AG09309 (cell line): ENCODE measurements around the gene FOXP1.

Source experiments
- DNase-seq: peaks from one replicate; pipeline ENCODE4 v3.0.0-alpha.2; 2010; ENCODE audit warnings: low read depth
- H3K4me3 ChIP-seq: 2 replicates; pipeline ENCODE4 v1.5.1; 2011; ENCODE audit warnings: mild to moderate bottlenecking, low read depth, low read length, moderate library complexity; ENCODE audit not compliant: control insufficient read depth
- TF ChIP-seq, protein P1 (sequence below): IDR thresholded peaks from 2 replicates; pipeline ENCODE4 v1.5.1; 2011; ENCODE audit warnings: mild to moderate bottlenecking, low read depth, low read length, inconsistent platforms; ENCODE audit not compliant: insufficient read depth, control insufficient read depth; ENCODE audit errors: missing control alignments

Gene FOXP1

DNA sequence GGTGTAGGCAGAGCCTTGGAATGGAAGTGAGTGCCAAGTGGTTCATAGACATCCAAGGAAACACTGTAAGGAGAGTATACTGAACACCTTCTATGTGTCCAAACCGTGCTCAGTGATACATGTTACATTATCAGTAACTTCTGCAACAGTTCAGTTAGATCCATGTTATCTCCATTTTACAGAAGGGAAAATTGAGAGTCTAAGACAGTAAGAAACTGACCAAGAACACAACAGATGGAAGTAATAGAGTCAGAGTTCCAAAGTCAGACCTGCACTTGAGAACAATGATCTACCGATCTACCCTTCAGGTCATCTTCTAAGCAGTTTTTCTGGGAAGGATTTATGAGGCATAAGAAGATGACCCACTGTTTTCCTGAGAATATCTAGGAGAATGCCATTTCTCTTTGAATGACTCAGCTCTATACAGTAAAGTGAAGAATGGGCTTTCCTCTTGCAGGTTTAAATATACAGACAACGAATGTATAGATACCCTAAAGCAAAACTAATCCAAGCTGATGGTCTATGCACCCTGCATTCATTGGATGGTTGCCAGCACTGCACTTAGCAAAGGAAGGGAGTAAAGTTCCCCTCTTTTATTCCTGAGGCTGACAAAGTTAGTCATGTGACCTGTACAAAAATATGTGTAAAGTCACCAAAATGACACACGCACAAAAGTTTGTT lies 667.0 kb downstream of the FOXP1 start:
- TF ChIP-seq, protein P1, sequence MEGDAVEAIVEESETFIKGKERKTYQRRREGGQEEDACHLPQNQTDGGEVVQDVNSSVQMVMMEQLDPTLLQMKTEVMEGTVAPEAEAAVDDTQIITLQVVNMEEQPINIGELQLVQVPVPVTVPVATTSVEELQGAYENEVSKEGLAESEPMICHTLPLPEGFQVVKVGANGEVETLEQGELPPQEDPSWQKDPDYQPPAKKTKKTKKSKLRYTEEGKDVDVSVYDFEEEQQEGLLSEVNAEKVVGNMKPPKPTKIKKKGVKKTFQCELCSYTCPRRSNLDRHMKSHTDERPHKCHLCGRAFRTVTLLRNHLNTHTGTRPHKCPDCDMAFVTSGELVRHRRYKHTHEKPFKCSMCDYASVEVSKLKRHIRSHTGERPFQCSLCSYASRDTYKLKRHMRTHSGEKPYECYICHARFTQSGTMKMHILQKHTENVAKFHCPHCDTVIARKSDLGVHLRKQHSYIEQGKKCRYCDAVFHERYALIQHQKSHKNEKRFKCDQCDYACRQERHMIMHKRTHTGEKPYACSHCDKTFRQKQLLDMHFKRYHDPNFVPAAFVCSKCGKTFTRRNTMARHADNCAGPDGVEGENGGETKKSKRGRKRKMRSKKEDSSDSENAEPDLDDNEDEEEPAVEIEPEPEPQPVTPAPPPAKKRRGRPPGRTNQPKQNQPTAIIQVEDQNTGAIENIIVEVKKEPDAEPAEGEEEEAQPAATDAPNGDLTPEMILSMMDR: no peak
- H3K4me3 ChIP-seq: no peak overlapping the region
- no peak for DNase-seq

DNA sequence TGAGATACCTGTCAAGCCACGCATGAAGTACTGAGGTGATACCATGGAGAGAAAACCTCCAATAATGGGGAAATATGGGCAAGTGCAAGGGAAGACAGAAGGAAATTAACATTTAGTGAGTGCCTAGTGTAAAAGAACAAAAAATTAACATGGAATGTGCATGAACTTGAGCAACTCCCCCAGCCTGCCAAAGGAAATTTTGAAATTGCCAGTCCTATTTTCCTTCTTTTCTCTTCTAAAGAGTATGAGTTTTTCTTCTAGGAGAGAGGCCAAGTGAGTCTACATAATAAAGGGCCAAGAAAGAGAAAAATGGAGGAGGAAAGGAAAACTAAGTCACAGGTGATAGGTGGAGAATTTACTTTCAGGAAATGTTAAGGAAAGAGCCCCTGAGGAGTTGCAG lies 668.7 kb downstream of the FOXP1 start:
- TF ChIP-seq, protein P1: no peak

DNA sequence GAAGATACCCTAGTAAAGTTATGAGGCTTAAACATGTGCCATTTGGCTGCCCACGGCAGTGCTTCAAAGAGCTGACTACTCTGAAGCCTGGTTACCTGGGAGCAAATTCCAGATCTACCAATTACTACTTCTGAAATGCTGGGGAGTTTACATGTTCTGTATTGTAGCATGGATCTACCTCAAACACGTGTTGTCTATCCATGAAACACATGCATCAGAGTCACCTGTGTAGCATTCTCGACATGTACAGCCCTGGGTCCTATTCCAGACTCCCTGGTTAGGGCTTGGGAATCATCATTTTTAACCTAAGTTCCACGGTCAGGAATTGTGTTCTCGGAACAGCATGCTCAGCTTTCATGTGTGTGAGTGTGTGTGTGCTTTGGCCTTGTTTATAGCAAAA lies 671.8 kb downstream of the FOXP1 start:
- H3K4me3 ChIP-seq: no peak overlapping the region
- DNase-seq: no peak
- TF ChIP-seq, protein P1: no peak

More for the DNA sequence above, 668.7 kb downstream of the FOXP1 start:
- no peak for DNase-seq
- H3K4me3 ChIP-seq: no peak overlapping the region

GRCh38 chr3:70905491-70905890 lies 678.0 kb downstream of the FOXP1 start:
- TF ChIP-seq, protein P1: no peak
- H3K4me3 ChIP-seq: no peak overlapping the region

More at GRCh38 chr3:70905491-70905890, 678.0 kb downstream of the FOXP1 start:
- DNase-seq: no peak
